Endometrial microvascular endothelial cells (primary cell): ENCODE measurements around the gene PRR33. TPM values are rescaled to one million over a fixed set of nuclear protein-coding genes. Genes with fewer than 3 reads are reported as not detected.

Experiments
- in situ Hi-C: cut with HindIII; loops from 2 replicates; pipeline ENCODE4 v1.10.0; 2017; ENCODE audit warnings: low sequenced_read_pairs, low pct_unique_long_range_greater_than_20kb; ENCODE audit errors: inconsistent ontology term
- total RNA-seq: library from RNA; depleted of rRNA; stranded (reverse); fragments of >200 nt; gene quantifications from one replicate; pipeline ENCODE4 v1.2.3, GENCODE V29; 2015; ENCODE audit errors: inconsistent ontology term

Gene PRR33
- total RNA-seq, 1 donor from 2014 or later, result not detected

DNA sequence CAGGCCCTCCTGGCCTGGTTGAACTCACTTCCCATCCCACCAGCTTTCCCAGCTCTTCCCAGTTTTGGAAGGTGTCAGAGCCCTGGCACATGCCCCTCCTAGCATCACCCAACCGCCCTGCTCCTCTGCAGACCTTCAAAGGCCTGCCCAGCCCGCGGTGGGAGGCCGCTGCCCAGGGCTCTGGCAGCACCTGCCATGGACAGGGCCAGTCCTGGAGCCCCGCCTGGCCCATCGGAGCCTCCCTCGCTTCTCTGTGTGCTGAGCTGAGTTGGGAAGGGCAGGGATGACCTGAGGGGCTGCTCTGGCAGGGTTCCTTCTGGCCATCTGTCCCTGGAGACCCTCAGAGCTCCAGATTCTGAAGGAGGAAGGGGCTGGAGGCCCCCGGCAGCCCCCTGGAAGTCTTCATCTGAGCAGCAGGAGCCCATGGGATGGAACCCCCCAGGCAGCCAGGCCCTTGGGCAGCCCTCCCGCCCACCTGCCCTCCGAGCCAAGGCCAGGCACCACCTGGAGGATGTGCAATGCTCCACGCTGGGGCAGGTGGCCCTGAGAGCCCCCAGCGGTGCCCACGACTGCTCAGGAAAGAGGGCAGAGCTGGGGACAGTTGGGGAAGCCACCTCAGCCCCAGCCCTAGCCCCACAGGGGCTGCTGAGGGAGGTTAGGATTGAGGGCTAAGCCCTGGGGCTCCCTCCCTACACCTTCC, 35.2 kb downstream of the PRR33 start:
- in situ Hi-C loops, result no loop called here

DNA sequence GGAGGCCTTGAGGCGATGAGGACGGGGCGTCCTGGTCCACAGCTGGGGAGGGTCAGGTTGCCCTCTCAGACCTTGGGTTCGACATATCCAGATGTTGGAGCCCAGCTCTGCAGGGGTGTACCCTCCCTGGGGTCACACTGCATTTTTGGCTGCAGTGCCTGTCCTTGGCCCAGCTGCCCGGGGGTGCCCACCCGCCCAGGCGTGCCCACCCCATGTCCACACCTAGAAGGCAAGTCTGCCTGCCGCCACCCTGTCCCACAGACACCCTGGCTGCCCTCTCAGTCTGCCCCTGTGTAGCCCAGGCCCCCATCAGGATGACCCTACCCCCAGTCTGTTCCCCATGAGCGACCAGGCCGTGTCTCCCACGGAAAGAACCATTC, 35.8 kb downstream of the PRR33 start:
- in situ Hi-C loops, result no loop called here

GRCh38 chr11:1854949-1855885, 36.5 kb downstream of the PRR33 start:
- in situ Hi-C loops, result no loop called here

- in situ Hi-C loops, result no loop called here
Measured at GRCh38 chr11:1854132-1854948, 37.4 kb downstream of the PRR33 start.

GRCh38 chr11:1853376-1854131, 38.1 kb downstream of the PRR33 start:
- in situ Hi-C loops, result no loop called here

GRCh38 chr11:1852877-1853276, 38.8 kb downstream of the PRR33 start, which contains the start of gene LSP1:
Gene LSP1 (plus strand): TSS chr11:1853084. CDS start chr11:1853145, 61 bp downstream.
- in situ Hi-C loops, result no loop called here

DNA sequence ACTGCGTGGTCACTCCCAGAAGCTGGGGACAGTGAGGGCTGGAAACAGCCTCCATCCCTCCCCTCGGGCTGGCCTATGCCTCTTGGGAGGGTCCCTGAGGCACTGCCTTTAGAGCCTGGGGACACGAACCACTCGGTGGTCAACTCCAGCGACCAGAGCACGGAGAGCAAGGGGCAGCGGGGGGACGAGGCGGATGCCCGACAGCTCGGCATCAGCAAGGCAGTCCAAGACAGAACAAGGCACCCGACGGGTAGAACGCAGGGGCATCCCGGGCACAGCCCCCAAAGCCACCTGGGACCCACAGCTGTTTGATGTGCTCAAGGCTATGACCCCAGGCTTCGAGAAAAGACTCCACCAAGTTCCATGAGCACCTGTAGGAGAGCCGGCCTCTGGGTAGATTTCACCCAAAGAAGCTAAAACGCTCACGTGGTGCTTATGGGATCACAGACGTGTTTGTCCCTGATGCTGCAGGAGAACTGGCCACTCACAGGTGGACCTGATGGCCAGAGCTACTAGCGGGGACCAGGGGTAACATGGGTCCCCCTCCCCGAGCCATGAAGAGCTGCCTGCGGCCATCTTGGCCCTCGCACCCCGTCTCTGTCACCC, 39.3 kb downstream of the PRR33 start:
- in situ Hi-C loops, result no loop called here

- in situ Hi-C loops, result no loop called here
Measured at GRCh38 chr11:1851468-1852180, 40.1 kb downstream of the PRR33 start.

GRCh38 chr11:1848640-1849430, 42.9 kb downstream of the PRR33 start:
- in situ Hi-C loops, result no loop called here

DNA sequence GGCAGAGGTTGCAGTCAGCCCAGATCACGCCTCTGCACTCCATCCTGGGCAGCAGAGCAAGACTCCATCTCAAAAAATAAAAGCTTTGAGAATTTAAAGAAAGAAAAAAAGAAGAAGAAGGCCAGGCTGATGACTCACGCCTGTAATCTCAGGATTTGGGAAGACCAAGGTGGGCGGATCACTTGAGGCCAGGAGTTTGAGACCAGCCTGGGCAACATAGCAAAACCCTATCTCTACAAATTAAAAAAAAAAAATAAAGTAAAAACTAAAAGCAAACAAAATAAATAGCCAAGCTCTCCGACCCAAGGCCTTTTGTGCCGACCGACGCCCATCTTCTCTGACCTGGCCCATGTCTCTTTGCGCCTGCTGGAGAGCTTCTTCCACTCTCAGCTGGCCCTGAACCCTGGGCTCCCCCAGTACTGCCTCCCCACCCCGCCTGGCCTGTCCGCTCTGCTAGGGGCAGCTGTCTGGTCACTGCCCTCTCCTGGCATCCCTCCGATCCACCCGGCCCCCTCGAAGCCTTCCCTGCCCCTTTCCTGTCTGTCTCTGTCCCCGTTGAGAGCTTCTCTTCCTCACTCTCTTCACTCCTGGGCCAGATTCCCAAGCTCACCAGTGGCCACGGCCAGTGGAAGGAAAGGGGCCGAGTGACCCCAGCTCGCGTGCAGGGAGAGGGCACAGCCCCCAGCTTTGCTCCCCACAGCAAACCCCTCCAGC, 43.6 kb downstream of the PRR33 start:
- in situ Hi-C loops, result no loop called here

- in situ Hi-C loops, result no loop called here
Measured at GRCh38 chr11:1847006-1847735, 44.5 kb downstream of the PRR33 start.

DNA sequence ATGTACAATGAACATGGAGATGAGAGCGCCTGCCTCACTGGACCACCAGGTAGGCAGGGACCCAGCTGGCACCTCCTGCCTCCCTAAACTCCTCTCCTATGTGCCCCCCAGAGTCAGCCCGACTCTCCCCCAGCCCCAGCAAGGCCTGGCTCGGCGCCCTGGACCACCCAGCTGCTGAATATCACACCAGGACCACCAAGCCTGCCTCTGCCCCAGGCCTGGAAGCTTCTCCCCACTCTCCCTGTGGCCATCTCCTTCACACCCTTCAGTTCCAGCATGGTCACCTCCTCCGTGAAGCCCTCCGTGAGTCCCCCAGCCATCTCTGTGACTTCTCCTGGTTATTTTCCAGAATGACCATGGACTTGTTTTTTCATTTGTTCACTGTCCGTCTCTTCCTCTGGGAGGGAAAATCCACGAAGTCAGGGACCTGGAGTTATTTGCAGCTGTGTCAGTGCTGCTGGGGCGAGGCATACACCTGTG, 45.2 kb downstream of the PRR33 start:
- in situ Hi-C loops, result no loop called here

DNA sequence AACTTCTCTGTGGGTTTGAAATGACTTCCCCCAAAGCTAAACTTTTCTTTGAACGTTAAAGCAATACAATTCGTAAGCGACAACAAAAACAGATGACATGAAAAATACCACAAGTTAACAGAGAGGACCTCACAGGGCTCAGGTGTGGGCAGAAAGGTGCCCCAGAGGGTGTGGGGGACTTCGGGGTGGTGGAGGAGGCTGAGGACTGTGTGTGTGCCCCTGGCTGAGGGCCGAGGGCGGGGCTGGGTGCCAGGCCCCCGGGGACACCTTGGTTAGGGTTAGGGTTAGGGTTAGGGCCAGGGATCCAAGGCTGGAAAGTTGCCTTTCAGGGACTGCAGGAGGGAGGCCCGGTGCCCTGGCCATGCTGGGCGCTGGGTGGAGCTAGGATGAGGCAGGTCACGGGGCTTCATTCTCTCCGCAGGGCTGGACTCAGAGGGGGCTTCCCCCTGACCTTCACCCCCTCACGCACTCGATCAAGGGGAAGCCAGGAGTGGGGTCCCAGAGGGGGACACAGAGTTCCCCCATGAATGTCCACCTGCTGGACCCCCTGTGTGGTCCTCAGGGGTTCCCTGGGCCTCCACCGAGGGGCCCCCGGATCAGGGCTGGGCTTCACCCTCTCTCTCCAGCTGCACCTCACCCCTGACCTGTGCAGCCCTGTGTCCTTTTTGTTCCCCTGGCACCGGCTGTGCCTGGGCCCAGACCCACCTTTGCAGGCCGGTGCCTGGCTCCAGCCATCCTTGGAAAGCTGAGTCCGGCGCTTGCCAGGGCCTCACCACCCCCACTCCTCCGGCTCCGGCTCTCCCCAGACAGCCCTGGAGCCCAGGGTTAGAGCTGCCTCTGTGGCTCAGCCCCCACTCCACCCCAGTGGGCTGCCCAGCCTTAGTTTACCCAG, 45.9 kb downstream of the PRR33 start:
- in situ Hi-C loops, result no loop called here

GRCh38 chr11:1845095-1845429, 46.6 kb downstream of the PRR33 start:
- in situ Hi-C loops, result no loop called here
